Measurements from ENCODE around the gene ACD.

DNA sequence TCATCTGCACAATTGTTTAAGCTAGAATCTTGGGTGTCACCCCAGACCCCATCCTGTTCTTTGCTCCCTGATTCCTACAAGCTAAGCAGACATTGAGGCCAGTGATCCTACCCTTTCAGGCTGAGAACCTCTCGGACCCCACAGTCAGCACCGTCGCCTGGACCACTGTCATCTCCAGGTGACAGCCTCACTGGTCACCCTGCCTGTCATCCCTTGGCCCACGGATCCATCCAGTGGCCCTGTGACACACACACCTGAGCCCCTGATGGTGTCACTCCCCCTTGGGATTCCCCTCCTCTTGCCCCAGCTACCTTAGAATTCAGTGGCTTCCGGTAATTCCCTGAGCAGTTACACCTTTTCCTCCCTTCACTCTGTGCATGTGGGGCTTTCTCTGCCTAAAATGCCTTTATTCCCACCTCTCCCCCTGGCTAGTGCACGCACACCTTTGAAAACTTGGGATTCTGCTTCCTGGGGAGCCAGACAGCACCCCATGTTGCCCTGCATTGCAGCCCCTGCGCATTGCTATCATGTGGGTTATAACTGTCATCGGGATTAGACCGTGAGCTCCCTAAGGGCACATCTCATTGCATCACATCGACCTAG lies 9.5 kb upstream of the ACD start:
- TF ChIP-seq YY1 (IDR thresholded peaks at IDR 0.05; ENCODE audit: insufficient read depth, insufficient read length) (no peak), SUZ12 (IDR thresholded peaks at IDR 0.05; ENCODE audit: extremely low read depth, insufficient read depth, insufficient read length) (no peak), ZNF274 (IDR thresholded peaks at IDR 0.05; ENCODE audit: low read depth, low read length) (no peak)

Data from NT2/D1 (cell line).